Stimulated activated CD8-positive, alpha-beta memory T cell treated with anti-CD3 and anti-CD28 coated beads, Interleukin-2, amount 100 ng/mL, for 48 hours (primary cell): ENCODE results near the gene PAX5.

ENCODE experiments used
- DNase-seq, 2 donors: peaks; one replicate each; pipeline ENCODE4 v3.0.0-alpha.2; 2020; ENCODE audit warnings: low read depth in 2 of 2

The PAX5 gene

DNA sequence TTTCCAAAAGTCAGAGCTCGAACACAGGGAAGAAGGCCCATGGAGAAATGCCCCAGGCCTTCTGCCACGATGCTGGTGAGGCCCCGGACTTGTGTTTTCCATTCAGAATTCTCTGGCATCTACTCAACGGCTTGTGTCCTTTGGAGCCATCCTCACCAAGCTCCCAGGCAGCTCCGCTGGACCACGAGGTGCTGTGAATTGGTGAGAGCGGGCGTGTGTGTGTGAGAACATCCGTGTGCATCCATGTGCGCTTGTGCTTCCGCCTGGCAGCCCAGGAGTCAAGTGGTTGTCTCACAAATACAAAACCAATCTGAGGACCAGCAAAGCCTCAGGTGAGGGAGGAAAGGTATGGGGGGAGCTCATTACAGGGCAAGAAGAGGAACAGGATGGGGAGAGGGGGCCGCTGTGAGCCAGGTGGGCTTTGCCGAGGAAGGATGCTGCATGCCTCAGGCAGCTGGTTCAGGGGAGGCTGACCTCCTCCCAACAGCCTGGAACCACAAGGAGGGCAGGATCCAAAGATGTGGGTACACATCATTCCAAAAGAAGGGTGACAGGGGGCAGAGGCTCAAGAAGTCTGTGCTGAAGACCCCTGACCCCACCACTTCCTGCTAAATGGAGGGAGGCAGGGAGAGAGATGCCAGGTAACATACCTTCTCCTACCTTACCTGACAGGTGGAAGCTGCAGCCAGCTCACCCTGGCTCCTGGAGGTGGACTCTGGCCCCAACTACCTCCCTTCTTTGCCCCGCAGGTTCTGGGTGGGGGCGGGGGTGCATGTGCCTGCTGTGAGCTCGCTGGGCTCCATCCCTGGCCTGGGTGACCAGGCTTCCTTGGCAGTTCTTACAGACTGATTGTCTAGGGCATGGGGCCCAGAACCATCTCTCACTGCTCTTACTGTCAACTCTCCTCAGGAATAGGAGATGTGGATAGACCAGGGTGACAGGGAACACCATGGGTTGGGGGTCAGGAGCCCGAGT lies 196.3 kb downstream of the PAX5 start:
- DNase-seq: no peak

DNA sequence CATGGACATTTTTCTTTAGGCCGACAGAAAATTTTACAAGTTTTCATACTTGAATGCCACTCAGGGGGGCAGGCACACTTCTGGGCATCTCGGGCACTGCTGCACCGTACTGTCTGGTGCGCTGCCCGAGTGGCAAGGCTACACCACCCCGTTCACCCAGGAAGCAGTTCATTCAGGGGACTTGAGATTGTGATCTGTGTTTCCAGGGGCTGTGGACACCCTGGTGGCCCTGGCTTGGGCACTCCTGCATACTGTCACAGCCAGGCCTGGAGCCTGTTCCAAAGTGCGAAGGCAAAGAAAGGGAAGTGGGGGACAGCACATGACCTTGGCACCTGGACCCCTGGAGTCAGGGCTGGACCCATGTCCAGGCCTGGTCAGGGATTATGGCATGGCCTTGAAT lies 197.6 kb downstream of the PAX5 start:
- DNase-seq: no peak

DNA sequence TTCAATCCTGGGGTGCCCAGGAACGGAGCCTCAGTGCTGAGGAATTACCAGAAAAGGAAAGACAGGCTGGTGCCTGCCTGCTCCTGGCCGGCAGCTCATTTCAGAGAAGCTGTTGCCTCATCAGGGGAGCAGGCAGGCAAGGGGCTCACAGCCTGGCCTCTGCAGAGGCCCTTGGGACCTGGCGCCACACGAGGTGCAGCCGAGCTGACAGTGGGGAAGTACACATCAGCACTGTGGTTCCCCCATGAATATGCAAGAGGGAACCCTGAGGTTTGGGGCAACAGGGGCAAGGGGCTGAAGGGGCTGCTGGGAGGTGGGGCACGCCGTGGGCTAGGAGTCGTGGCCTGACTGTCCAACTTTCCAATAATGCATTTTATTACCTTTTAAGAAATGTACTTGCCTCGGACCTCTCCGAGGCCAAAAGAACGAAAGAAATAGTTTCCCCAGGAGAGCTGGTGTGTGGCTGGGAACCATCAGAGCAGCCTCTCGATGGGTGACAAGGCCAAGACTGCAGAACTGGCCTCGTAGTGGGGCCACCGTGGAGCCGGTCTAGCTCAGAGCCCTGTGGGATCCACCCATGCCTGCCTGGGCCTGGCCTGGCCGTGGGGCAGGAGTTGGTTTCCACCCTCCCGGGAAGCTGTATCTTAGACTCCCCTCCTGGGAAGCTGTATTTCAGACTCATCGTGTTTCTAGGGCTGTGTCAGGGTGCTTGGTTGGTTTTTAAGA lies 198.6 kb downstream of the PAX5 start:
- DNase-seq: no peak

GRCh38 chr9:36834736-36835135 lies 199.3 kb downstream of the PAX5 start:
- DNase-seq: no peak

- DNase-seq: no peak
These were observed 200.1 kb downstream of the PAX5 start for GRCh38 chr9:36833954-36834353.

GRCh38 chr9:36832164-36832795 lies 201.8 kb downstream of the PAX5 start:
- no peak for DNase-seq

GRCh38 chr9:36831381-36832161 lies 202.5 kb downstream of the PAX5 start:
- no peak for DNase-seq

- DNase-seq: no peak
These were observed 205.5 kb downstream of the PAX5 start for GRCh38 chr9:36828611-36829013.

DNA sequence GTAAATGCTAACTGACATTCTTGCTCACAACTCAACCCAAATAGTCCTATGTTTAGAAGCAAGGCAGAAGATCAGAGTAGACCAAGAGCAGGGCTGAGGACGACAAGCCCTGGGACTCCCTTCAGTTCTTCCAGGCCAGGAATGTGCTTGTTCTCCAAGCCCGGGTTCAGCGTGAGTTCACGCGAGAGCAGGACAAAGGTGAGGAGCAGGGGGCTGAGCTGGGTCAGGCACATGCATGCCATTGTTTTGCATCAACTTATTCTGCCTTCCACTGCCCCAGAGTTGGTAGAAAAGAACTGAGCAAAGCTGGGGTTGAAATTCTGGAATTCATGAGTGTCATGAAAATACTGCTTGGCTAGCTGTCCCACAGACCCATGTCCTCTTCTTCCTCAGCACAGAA lies 206.5 kb downstream of the PAX5 start:
- no peak for DNase-seq

- DNase-seq: no peak
These were observed 207.5 kb downstream of the PAX5 start for GRCh38 chr9:36826581-36826980.

GRCh38 chr9:36825179-36825578 lies 208.9 kb downstream of the PAX5 start:
- DNase-seq: no peak

DNA sequence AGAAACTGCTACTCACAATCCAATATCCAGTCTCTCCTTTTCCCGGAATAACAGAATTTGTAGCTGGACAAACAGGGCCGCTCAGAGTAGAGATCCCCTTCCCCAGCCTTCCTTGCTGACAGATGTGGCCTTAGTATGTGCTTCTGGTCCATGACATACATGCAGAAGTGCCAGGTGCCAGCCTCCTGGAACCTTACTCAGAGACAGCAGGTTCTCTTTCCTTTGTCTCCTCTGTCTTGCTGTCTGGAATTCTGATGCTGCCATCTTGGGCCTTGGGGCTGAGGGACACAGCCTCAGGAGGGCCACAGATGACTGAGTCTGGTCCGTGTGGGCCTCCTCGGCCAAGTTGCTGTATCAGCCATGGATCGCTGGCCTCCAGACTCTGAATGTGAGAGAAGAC lies 210.1 kb downstream of the PAX5 start:
- DNase-seq: no peak

DNA sequence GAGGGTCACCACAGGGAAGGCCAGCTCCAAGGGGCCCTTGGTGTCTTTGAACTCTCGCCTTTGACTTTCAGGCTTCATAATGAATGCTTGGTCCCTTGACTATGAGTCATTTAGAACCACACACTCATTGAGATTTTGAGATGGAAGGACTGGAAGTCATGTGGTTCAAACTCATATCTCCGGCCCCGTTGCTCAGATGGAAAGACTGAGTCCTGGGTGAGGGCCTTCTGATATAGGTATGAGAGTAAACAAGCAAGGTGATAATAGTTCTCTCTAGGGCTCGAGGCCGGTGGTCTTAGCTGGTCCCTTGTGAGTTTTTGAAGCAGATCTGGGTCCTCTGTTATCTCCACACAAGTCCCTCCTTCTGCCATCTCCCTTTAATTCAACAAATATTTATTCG lies 210.6 kb downstream of the PAX5 start:
- no peak for DNase-seq

DNA sequence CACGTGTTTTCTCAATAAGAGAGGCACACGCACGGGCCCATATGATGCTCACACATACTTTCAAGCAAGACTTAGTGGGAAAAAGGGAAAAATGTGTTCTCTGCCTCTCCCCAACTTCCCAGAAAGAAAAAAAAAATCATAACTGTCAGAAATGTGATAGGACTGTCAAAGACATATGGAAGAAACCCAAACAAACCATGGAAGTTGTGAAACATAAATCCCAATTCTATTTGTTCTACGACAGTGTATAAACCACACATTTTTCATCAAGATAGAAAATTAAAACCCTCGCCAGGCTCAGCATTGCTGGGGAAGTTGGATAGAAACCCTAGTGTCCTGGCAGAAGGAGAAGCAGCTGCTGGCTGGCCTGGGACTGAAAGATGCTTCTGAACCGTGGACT lies 211.9 kb downstream of the PAX5 start:
- no peak for DNase-seq

DNA sequence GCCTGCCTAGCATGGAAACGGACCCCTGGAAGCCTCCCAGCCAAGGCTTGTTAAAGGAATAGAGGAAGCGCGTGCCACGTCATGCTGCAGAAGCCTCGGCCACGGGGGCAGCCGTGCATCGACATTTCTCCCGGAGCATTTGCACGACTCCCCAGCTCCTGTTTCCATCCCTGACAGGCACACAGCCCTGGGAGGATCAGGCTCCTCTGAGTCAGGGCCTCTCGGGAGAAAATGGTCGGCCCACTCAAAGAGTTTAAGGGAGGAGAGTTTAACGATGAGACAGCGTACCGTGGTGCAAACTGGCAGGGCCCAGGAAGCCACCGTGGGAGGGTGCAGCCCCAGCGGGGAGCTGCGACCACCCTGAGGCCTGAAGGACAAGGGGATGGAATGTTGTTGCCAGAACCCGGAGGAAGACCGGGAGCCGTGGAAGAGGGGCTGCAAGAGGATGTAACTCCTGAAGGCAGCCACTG lies 213.6 kb downstream of the PAX5 start:
- DNase-seq: no peak

GRCh38 chr9:36818965-36819870 lies 214.8 kb downstream of the PAX5 start:
- no peak for DNase-seq

GRCh38 chr9:36818242-36818938 lies 215.7 kb downstream of the PAX5 start:
- no peak for DNase-seq

- no peak for DNase-seq
These were observed 216.8 kb downstream of the PAX5 start for GRCh38 chr9:36817160-36817834.

DNA sequence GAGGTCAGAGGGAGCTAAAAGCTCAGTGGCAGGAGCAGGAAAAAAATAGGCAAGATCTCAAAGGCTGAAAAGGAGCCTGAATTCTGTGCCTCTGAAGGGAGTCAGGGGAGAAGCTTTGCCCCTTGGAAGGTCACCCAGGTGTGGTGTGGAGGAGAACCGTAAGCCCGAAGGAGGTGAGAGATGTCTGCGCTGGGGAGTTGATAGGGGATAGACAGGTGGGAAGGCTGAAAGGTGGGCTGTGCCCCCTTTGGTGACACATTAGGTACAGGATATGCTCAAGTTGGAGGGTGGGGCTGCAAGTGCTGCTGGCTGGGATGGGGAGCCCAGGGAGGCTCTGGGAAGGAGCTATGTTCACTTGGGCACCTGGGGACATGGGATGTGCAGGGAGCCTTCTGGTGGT lies 217.7 kb downstream of the PAX5 start:
- DNase-seq: no peak
